Stimulated activated CD4-positive, alpha-beta T cell treated with anti-CD3 and anti-CD28 coated beads, Interleukin-4, amount 100 ng/mL, for 4 hours (primary cell): ENCODE data around the gene KCNF1.
"Not testable (repeated sequence)": the region's sequence is repeated elsewhere in the genome, so short reads cannot be mapped to it uniquely, and the experiment has no call there.

Source experiments
- DNase-seq, 2 experiments: peaks; one replicate each; pipeline ENCODE4 v3.0.0-alpha.2; 2020

KCNF1 gene

DNA sequence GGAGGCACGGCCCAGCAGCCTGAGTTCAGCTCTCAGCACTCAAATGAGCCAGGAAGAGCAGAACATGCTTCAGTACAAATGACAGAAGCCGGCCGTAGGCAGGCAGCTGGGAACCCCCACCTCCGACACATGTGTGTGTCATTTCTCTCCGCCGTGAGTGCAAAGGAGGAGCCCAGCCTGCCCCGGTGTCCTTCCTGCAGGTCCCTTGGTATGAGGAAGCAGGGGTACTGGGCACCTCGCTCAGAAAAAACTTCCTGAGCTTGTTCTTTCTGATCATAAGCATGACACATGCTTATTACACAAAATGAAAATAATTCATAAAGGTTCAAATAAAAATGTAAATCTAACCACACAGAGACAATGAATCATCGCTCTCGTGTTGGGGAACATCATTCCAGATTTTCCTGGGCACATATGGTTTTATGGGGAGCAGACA is 35.3 kb downstream of the KCNF1 start:
- no peak for DNase-seq

GRCh38 chr2:10947446-10948187 is 35.9 kb downstream of the KCNF1 start:
- no peak for DNase-seq

- no peak for DNase-seq
These were observed 36.4 kb downstream of the KCNF1 start for GRCh38 chr2:10948188-10948564.

DNA sequence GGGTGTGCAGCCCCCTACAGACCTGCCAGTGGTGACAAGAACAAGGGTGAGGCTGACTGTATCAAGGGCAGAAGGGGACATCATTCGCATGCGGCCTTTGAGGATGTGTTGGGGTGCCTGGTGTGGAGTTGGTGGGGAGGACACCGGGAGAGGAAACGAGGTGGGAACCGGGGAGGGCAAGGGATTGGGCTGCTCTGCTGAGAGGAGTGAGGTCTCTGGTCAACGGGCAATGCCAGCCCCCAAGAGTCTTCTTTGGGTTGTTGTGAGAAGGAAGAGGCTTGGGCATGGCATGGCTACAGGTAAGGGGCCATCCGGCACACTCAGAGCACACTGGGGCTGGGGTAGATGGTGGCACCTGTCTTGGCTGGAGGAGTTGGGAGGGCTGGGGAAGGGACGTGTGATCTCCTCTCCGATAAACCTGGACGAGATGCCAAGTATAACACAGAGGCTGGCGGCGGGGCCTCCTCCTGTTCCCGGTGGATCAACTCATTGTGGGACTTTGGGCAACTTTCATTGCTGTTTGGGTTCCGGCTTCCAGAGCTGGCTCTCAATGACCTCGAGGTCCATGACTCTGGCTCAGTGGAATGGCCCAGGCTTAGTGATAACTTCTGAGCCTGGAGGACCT is 37.0 kb downstream of the KCNF1 start:
- DNase-seq: no peak

GRCh38 chr2:10949835-10950234 is 38.1 kb downstream of the KCNF1 start:
- no peak for DNase-seq

GRCh38 chr2:10951558-10952414 is 40.1 kb downstream of the KCNF1 start:
- no peak for DNase-seq

GRCh38 chr2:10954416-10954815 is 42.7 kb downstream of the KCNF1 start:
- DNase-seq: no peak

DNA sequence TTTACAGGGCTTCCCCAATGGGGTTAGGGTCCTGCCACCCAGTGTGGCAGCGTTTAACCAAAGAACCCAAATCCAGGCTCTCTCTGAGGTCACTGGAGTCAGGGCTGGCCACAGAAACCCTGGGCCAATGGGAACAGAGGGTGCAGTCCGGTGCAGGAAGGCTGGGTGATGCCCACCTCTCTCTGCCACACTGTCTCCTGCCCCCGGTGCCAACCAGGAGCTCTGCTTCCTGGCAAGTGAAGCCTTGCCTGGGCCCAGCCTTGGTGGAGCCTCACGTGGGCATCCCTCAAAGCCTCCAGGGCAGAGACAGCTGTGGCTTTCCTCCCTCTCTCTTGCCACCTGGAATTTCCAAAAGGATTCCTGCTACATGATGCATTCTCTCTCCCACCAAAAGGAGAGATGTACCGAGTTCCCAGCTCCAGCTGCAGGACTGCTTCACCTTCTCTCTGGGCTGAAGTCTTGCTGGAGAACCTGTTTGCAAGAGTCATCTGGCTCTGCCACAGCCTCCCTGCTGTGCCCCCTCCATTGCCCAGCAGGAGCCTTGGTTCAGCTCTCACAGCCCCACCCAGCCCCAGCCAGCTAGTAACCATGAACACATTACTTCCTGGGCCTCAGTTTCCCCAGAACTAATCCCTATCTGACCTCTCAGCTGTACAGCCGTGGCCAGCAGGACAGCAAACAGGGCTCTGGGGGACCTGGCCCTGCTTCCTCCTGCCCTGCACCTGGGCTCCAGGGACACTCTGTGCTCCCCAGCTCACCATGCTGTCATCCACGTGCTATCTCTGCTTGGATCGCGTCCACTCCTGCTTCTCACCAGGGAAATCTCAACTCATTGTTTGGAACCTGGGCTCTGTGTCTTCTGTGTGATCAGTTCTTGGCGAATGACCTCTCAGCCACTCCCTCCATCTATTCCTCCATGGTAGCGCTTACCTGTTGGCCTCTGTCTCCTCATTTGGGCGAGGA is 43.4 kb downstream of the KCNF1 start:
- no peak for DNase-seq

DNA sequence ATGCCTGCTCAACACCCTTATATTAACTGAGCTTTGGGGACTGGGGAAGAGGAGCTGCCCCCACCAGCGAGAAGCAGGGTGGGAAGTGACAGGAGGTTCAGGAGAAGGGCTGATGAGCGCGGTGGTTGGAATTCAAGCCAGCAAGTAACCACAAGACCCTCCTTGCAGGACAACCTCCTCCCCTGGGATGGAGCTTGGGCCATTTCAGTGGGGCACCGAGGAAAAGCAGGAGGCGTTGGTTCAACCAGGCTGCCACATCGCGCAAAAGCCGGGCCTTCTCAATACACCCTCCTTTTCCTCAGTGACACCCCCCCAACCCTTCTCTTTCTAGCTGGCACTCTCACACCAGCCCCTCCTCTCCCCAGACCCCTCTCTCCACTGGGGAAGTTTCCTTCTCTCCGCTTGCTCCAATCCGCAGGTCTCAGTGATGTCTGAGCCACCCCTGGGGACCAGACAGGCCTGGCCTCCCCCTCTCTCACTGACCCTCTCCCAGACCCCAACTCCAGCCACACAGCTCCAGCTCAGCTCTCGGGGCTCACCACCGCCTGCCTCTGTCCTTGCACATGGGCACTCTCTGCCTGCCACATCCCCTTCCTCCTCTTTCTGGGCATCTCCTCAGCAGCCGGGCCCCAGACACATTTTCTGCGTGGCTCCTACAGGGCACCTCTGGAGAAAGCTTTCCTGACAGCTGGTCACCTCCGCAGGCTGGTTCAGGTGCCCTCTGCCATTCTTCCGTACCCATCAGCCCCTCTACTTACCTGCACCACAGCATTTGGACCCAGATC is 44.5 kb downstream of the KCNF1 start:
- DNase-seq: no peak

DNA sequence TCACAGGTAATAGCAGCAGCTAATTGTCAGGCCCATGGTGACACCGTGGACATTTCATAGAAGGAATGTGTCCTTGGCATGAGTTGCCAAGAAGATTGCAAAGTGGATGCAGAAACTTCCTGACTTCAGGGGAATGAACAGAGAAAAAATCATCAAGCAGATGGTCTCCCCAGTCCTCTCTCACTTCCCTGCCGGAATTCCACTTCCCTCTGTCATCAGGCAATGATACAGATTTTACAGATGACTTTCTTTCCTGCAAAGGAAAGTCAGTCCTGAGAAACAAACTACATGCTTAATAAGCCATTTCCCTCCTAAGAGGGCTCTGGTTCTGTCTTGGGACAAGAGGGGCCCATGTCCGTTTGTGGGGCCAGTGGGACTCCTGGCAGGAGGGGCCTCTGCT is 45.7 kb downstream of the KCNF1 start:
- DNase-seq: no peak

DNA sequence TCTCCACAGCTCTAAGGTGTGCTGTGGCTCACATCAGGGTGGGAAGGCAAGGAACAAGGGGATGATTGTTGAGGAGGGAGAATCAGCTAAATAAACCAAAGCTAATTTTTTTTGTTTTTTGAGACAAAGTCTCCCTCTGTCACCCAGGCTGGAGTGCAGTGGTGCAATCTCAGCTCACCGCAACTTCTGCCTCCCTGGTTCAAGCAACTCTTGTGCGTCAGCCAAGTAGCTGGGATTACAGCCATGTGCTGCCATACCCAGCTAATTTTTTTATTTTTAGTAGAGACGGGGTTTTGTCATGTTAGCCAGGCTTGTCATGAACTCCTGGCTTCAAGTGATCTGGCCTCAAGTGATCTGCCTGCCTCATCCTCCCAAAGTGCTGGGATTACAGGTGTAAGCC is 46.7 kb downstream of the KCNF1 start:
- DNase-seq: not testable (repeated sequence)

DNA sequence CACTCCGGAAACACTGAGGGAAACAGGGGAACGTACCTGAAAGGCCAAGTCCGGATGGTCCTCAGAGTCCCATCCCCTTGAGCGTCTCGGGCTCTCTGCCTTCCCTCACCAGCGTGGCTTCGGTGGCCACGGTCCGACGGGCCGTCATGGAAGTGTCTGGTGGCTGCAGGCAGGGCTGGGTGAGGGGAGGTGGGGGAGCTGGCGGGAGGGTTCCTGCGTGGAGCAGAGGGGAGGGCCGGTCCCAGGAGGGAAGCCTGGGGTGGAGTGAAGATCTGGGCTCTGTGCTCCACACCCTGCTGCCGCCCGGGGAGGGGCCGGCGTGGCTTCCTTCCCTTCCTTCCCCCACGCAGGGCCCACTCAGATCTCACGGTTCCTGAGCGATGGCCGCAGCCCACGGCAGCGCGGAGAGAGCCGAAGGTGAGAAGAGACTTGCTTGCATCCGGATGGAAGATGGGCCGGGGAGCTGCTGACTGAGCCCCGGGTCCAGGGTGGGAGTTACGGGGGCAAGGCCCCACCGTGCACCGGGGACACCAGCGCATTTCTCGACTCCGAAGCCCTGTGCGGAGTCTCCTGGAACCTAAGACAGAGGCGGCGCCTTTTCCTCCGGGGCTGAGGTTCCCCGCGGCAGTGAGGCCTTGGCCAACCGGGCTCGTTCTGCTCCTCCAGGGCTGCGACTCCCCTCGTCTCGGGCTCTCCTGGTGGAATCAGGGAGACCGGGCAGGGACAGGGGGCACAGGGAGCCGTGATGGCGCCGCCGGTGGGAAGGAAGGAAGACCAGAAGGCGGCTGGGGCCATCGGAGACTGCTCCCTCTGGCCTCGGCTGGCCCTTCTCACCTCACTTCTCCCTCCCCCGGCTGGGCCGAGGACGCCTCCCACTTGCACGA is 49.1 kb downstream of the KCNF1 start:
- no peak for DNase-seq

DNA sequence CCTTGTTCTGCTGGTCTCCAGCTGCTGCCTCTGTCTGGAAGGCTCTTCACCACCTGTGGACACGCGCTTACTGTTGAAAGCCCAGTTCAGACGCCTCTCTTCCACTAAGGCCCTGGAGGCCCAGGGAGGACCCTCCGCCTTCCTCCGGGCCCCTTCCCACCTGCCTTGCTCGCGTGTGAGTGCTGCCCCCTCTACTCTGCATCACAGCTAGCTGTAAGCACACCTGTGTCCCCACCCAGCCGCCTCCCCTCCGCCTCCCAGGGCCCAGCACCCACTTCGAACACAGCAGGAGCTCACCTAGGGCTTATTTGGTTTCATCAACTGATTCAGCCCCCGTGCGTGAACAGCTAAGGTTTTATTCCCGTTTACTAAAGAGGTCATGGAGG is 49.7 kb downstream of the KCNF1 start:
- DNase-seq: no peak

DNA sequence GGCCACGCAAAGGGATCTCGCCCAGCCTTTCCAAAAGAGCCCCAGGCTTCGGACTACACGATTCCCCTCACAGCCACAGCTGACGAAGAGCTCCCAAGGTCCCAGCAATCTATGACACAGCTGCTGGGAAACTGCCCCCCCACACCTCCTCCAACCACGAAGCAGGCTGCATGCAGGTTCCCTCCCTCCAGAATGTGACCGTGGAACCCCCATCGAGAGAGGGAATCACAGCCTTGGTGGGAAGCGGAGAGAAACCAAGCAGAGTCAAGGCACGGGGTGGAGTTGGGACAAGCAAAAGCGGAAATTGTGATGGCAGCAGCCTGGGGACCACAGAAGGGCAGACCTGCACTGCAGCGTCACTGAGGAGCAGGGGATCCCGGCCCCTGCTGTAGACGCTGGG is 50.3 kb downstream of the KCNF1 start:
- no peak for DNase-seq

GRCh38 chr2:10963155-10963554 is 51.4 kb downstream of the KCNF1 start:
- DNase-seq: no peak
